ENCODE results near the gene PRPF8. TPM values are rescaled to one million over a fixed set of nuclear protein-coding genes. Genes with fewer than 3 reads are reported as not detected.
A peak's percentile ranks its signal among the peaks of the same experiment; 100 is the strongest.

The PRPF8 gene
- polyA plus RNA-seq, 3 donors, result 53.3 to 128 (median 78.0) TPM

- peak overlapping the region; percentile 81 for H3K4me2 ChIP-seq (replicated peaks; ENCODE audit: extremely low read depth, low read length, poor library complexity, severe bottlenecking)
- Mint-ChIP-seq H3K4me3 (peak overlapping the region; percentile 91 to 93), H3K4me1 (peaks cover 43% of the 10 kb centered on the region), H3K9me3 (peaks cover 0 to 3% (median 0%) of the 10 kb centered on the region in 7 donors), H3K27me3 (ENCODE audit: low read depth in 3 of 3) (peaks cover 9 to 25% (median 9%) of the 10 kb centered on the region in 3 donors), H3K36me3 (peaks cover 35 to 40% of the 10 kb centered on the region in 2 donors), H3K27ac (peak overlapping the region; percentile 87 to 98 (median 96))
- H3K79me2 ChIP-seq (ENCODE audit: insufficient read depth, low read length), result peaks cover 37% of the 10 kb centered on the region
- no peak for TF ChIP-seq CTCF (IDR thresholded peaks at IDR 0.05)
- DNase-seq, result no peak
- H2AFZ ChIP-seq (ENCODE audit: insufficient read depth, low read depth, low read length, poor library complexity, severe bottlenecking), result no peak overlapping the region
- peak overlapping the region; percentile 76 to 94 for H3K27ac ChIP-seq (ENCODE audit: low read depth in 1 of 2, low read length in 2 of 2)
- H3K4me1 ChIP-seq (ENCODE audit: control insufficient read depth in 1 of 2, insufficient read depth in 2 of 2, low read length in 2 of 2), result peaks cover 35 to 43% of the 10 kb centered on the region in 2 donors
- 0% methylated on average over 5 of the region's 23 CpGs for WGBS (ENCODE audit: insufficient coverage)
- H3K9ac ChIP-seq (ENCODE audit: insufficient read depth, low read length, poor library complexity, severe bottlenecking), result peak overlapping the region; percentile 98
- peaks cover 53% of the 10 kb centered on the region for H4K20me1 ChIP-seq (ENCODE audit: insufficient read depth, low read length)
- no peaks in the 10 kb centered on the region for H3K9me3 ChIP-seq (replicated peaks in 1 of 2; ENCODE audit: control insufficient read depth in 1 of 2, insufficient read depth in 1 of 2, low read length in 2 of 2)
- H3K4me3 ChIP-seq (replicated peaks in 1 of 3; ENCODE audit: low read depth in 2 of 3, low read length in 3 of 3), result peak overlapping the region; percentile 81 to 92 (median 84)
- peaks cover 0 to 6% of the 10 kb centered on the region in 2 donors for H3K27me3 ChIP-seq (ENCODE audit: control insufficient read depth in 2 of 2, insufficient read depth in 2 of 2, low read length in 2 of 2)
- intact Hi-C loops (cut with micrococcal nuclease), result loop anchor here (2.0 to 10.0 kb wide), 8 partner anchors 31 to 677 kb away; partner anchors contain the start of genes PRPF8 (in 2 of the 2), DPH1 (in 1 of the 2), RILP (in 1 of the 2) and RPA1 (in 1 of the 2)
- peaks cover 19 to 26% of the 10 kb centered on the region in 2 donors for H3K36me3 ChIP-seq (replicated peaks in 1 of 2; ENCODE audit: control insufficient read depth in 1 of 2, insufficient read depth in 2 of 2, low read length in 2 of 2)
Observed at GRCh38 chr17:1715803-1716075, 31.1 kb upstream of the PRPF8 start.

- H3K4me1 ChIP-seq (ENCODE audit: control insufficient read depth in 1 of 2, insufficient read depth in 2 of 2, low read length in 2 of 2), result peaks cover 38 to 45% of the 10 kb centered on the region in 2 donors
- Mint-ChIP-seq H3K27me3 (ENCODE audit: low read depth in 3 of 3) (peaks cover 10 to 31% (median 14%) of the 10 kb centered on the region in 3 donors), H3K27ac (peak overlapping the region; percentile 84 to 98 (median 90)), H3K9me3 (peaks cover 0 to 3% (median 0%) of the 10 kb centered on the region in 7 donors), H3K4me3 (peak overlapping the region; percentile 91 to 93), H3K4me1 (peaks cover 46% of the 10 kb centered on the region), H3K36me3 (peaks cover 35 to 41% of the 10 kb centered on the region in 2 donors)
- peaks cover 58% of the 10 kb centered on the region for H4K20me1 ChIP-seq (ENCODE audit: insufficient read depth, low read length)
- DNase-seq, result peak; percentile 81 to 89 (median 86)
- no peak overlapping the region for H2AFZ ChIP-seq (ENCODE audit: insufficient read depth, low read depth, low read length, poor library complexity, severe bottlenecking)
- peaks cover 19 to 26% of the 10 kb centered on the region in 2 donors for H3K36me3 ChIP-seq (replicated peaks in 1 of 2; ENCODE audit: control insufficient read depth in 1 of 2, insufficient read depth in 2 of 2, low read length in 2 of 2)
- peaks cover 37% of the 10 kb centered on the region for H3K79me2 ChIP-seq (ENCODE audit: insufficient read depth, low read length)
- H3K27ac ChIP-seq (ENCODE audit: low read depth in 1 of 2, low read length in 2 of 2), result peak overlapping the region; percentile 76 to 94
- peaks cover 0 to 12% of the 10 kb centered on the region in 2 donors for H3K27me3 ChIP-seq (ENCODE audit: control insufficient read depth in 2 of 2, insufficient read depth in 2 of 2, low read length in 2 of 2)
- peak overlapping the region; percentile 81 to 92 (median 84) for H3K4me3 ChIP-seq (replicated peaks in 1 of 3; ENCODE audit: low read depth in 2 of 3, low read length in 3 of 3)
- peak overlapping the region; percentile 98 for H3K9ac ChIP-seq (ENCODE audit: insufficient read depth, low read length, poor library complexity, severe bottlenecking)
- 3% methylated on average over 24 of the region's 32 CpGs for WGBS (ENCODE audit: insufficient coverage)
- TF ChIP-seq CTCF (IDR thresholded peaks at IDR 0.05), result no peak
- intact Hi-C loops (cut with micrococcal nuclease), result loop anchor here (5.0 to 10.0 kb wide), 6 partner anchors 33 to 677 kb away; partner anchors contain the start of genes DPH1 (in 1 of the 2), PRPF8 (in 1 of the 2), RILP (in 1 of the 2) and RPA1 (in 1 of the 2)
- no peaks in the 10 kb centered on the region for H3K9me3 ChIP-seq (replicated peaks in 1 of 2; ENCODE audit: control insufficient read depth in 1 of 2, insufficient read depth in 1 of 2, low read length in 2 of 2)
- H3K4me2 ChIP-seq (replicated peaks; ENCODE audit: extremely low read depth, low read length, poor library complexity, severe bottlenecking), result peak overlapping the region; percentile 81
Observed at GRCh38 chr17:1714980-1715802, 30.5 kb upstream of the PRPF8 start.

Measured in CD14-positive monocyte (primary cell).